ENCODE data around the gene MYH10. TPM values are rescaled to one million over a fixed set of nuclear protein-coding genes. Genes with fewer than 3 reads are reported as not detected.

MYH10 gene
- total RNA-seq, 1 experiment from 2014 or later = 251 TPM

DNA sequence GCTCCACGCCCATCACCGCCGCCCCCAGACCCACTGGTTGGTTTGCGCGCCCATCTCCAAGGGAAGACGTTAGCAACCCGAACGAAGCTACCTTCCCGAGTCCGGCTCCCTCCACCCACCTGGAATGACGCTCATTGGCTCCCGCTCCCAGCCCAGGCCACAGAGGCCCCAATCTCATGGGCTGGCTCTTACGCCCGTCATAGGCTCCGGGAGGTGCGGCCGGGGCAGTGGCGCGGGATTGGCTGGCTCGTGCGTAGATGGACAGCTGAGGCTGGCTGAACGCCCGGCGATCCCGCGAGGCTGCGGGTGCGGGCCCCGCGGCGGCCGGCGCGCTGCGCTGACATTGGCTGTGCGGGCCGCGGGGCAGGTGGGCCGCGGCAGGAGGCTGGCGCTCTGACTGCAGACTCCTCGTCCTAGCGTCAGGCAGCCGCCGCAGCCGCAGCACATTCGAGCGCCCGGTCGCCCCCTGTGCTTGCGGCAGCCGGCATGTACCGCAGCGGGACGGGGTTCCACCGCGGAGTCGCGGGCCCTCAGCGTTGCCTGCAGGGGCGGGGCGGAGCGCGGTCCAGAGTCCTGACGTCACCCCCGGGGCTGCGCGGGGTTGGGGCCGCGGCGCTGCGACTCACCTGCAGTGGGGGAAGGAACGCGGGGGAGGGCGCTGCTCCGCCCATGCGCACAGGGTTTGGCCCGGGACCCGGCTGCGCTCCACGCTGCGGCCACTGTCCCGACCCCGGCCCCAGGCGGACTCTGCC, 453 bp upstream of the MYH10 start:
- no peak overlapping the region for H4K5ac ChIP-seq (ENCODE audit: insufficient read length, low read depth, low read length)
- peak overlapping the region; percentile 58 for H3K9ac ChIP-seq (ENCODE audit: extremely low read depth, insufficient read length, low read length)
- H3K27me3 ChIP-seq (ENCODE audit: insufficient read depth, low read length) = no peaks in the 10 kb centered on the region
- H3K4me1 Mint-ChIP-seq = peaks cover 25 to 28% of the 10 kb centered on the region in 2 experiments
- H3K4ac ChIP-seq (ENCODE audit: low read depth, low read length) = no peak overlapping the region
- no peaks in the 10 kb centered on the region for H3K9me3 Mint-ChIP-seq
- H3K27me3 Mint-ChIP-seq (ENCODE audit: low read depth) = no peaks in the 10 kb centered on the region
- H2AK5ac ChIP-seq (ENCODE audit: insufficient read length, low read length) = no peak overlapping the region
- H3K79me1 ChIP-seq (ENCODE audit: insufficient read depth, low read depth, low read length, poor library complexity, severe bottlenecking) = peaks cover 3% of the 10 kb centered on the region
- H3K4me3 Mint-ChIP-seq = peak overlapping the region; percentile 99
- H4K20me1 ChIP-seq (ENCODE audit: control insufficient read depth, insufficient read depth, insufficient read length) = no peaks in the 10 kb centered on the region
- no peak overlapping the region for H3K23ac ChIP-seq (ENCODE audit: insufficient read length, low read depth, low read length)
- H3K9me3 ChIP-seq (ENCODE audit: control insufficient read depth, low read depth, low read length) = no peaks in the 10 kb centered on the region
- H2BK5ac ChIP-seq (ENCODE audit: insufficient read length, low read length) = no peak overlapping the region
- no peak overlapping the region for H2BK15ac ChIP-seq (ENCODE audit: low read depth, low read length)
- H3K18ac ChIP-seq (ENCODE audit: insufficient read length, low read depth, low read length) = peak overlapping the region; percentile 97
- H3K27ac Mint-ChIP-seq = peak overlapping the region; percentile 91 to 99 (median 92); a peak in 4 of 7 replicates
- WGBS (ENCODE audit: extremely low coverage, insufficient read length, low lambda C conversion rate) = no CpG with 5 or more reads among the region's 85 CpGs
- H3K4me1 ChIP-seq (ENCODE audit: insufficient read depth, low read length) = peaks cover 10% of the 10 kb centered on the region; the same call in 1 of the 2 replicates
- no peak overlapping the region for H4K8ac ChIP-seq (replicated peaks; ENCODE audit: insufficient read length, low read depth, low read length)
- H4K91ac ChIP-seq (ENCODE audit: insufficient read length, low read depth, low read length) = no peak overlapping the region
- TF ChIP-seq, protein P1, sequence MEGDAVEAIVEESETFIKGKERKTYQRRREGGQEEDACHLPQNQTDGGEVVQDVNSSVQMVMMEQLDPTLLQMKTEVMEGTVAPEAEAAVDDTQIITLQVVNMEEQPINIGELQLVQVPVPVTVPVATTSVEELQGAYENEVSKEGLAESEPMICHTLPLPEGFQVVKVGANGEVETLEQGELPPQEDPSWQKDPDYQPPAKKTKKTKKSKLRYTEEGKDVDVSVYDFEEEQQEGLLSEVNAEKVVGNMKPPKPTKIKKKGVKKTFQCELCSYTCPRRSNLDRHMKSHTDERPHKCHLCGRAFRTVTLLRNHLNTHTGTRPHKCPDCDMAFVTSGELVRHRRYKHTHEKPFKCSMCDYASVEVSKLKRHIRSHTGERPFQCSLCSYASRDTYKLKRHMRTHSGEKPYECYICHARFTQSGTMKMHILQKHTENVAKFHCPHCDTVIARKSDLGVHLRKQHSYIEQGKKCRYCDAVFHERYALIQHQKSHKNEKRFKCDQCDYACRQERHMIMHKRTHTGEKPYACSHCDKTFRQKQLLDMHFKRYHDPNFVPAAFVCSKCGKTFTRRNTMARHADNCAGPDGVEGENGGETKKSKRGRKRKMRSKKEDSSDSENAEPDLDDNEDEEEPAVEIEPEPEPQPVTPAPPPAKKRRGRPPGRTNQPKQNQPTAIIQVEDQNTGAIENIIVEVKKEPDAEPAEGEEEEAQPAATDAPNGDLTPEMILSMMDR (conservative IDR thresholded peaks at IDR 0.05) = peak; percentile 47; the same call in 2 of the 3 replicates
- no peak overlapping the region for H3K27ac ChIP-seq (ENCODE audit: insufficient read length, low read depth, low read length)
- peaks cover 10% of the 10 kb centered on the region for H3K23me2 ChIP-seq (ENCODE audit: insufficient read length, low read depth, low read length, poor library complexity, severe bottlenecking)
- no peak overlapping the region for H2AFZ ChIP-seq (ENCODE audit: low read length)
- peak overlapping the region; percentile 79 for H3K4me2 ChIP-seq (ENCODE audit: insufficient read depth, insufficient read length, low read length)
- peaks cover 0 to 5% (median 0%) of the 10 kb centered on the region in 3 experiments; a peak in 2 of 7 replicates for H3K36me3 Mint-ChIP-seq (ENCODE audit: insufficient read depth in 1 of 3, low read depth in 3 of 3)
- H2BK12ac ChIP-seq (ENCODE audit: insufficient read length, low read depth, low read length) = no peak overlapping the region
- H3T11ph ChIP-seq (ENCODE audit: low read length) = no peak overlapping the region
- DNase-seq = peak; percentile 100
- H2BK120ac ChIP-seq (ENCODE audit: low read depth, low read length, poor library complexity, severe bottlenecking) = no peak overlapping the region
- no peak overlapping the region for H3K56ac ChIP-seq (ENCODE audit: insufficient read length, low read depth, low read length)
- no peak overlapping the region for H2BK20ac ChIP-seq (ENCODE audit: low read depth, low read length, poor library complexity, severe bottlenecking)
- H3K79me2 ChIP-seq (ENCODE audit: insufficient read depth, low read length) = peaks cover 35% of the 10 kb centered on the region; the same call in 1 of the 2 replicates
- peak overlapping the region; percentile 94; the same call in 1 of the 2 replicates for H3K14ac ChIP-seq (ENCODE audit: insufficient read depth, low read length)
